GM12878 (cell line): ENCODE measurements around the gene AKAP13. TPM values are rescaled to one million over a fixed set of nuclear protein-coding genes. Genes with fewer than 3 reads are reported as not detected.

Experiments
- ATAC-seq: fragments of 200-7000 bp; cut with Tn5 transposase; 3 replicates; pipeline ENCODE4 v1.9.1; 2020; ENCODE audit warnings: mild to moderate bottlenecking, moderate library complexity
- BruUV-seq: library from RNA; stranded (reverse); fragments of 400-500 nt; replicated peaks from 2 replicates; lab custom pipeline; 2021; lab: Mats Ljungman, UMichigan
- CTCF ChIA-PET: fragments of 300-600 bp; sonication (Branson Sonifier 250); formaldehyde crosslinking; extraction: SDS; loops from one replicate; lab custom pipeline; 2021; ENCODE audit warnings: inconsistent platforms; lab: Yijun Ruan, JAX
- POLR2A ChIA-PET: fragments of 350-600 bp; formaldehyde crosslinking; extraction: SDS; loops from one replicate; lab custom pipeline; 2021; ENCODE audit warnings: inconsistent platforms; lab: Charles Lee
- RAD21 ChIA-PET: fragments of 300-600 bp; sonication (Branson Sonifier 250); formaldehyde crosslinking; loops from one replicate; lab custom pipeline; 2023; ENCODE audit warnings: antibody characterized with exemption; ENCODE audit not compliant: unreplicated experiment; lab: Charles Lee
- SMC1A ChIA-PET: fragments of 300-600 bp; sonication (Branson Sonifier 250); formaldehyde crosslinking; loops from one replicate; lab custom pipeline; 2023; ENCODE audit not compliant: unreplicated experiment, uncharacterized antibody; lab: Charles Lee
- DNase-seq: peaks from one replicate; pipeline ENCODE4 v3.0.0-alpha.2; 2011; ENCODE audit warnings: low read depth, low spot score
- FAIRE-seq: peaks from 3 replicates; lab custom pipeline; 2011; peaks lifted over from hg19 to GRCh38; lab: Jason Lieb, UNC
- H2AFZ ChIP-seq: 2 replicates; pipeline ENCODE4 v1.6.0; 2011; ENCODE audit warnings: low read depth, low read length, control low read depth; ENCODE audit not compliant: control insufficient read depth
- H3K27ac ChIP-seq: 2 replicates; pipeline ENCODE4 v1.5.1; 2011; ENCODE audit warnings: control low read depth; ENCODE audit not compliant: control insufficient read depth, insufficient read depth
- H3K27me3 ChIP-seq, 2 experiments: replicated peaks in 1 of 2; 2 replicates each; pipeline versions ENCODE4 v1.6.0 to v1.6.1; 2011; ENCODE audit warnings: low read length in 1 of 2; ENCODE audit not compliant: control insufficient read depth in 2 of 2, insufficient read depth in 2 of 2
- H3K36me3 ChIP-seq, 2 experiments: 2 replicates each; pipeline ENCODE4 v1.5.1; 2011; ENCODE audit warnings: low read length in 1 of 2; ENCODE audit not compliant: control insufficient read depth in 2 of 2, insufficient read depth in 2 of 2
- H3K4me1 ChIP-seq: 2 replicates; pipeline ENCODE4 v1.6.1; 2011; ENCODE audit warnings: mild to moderate bottlenecking, low read length, moderate library complexity, mixed read lengths; ENCODE audit not compliant: control insufficient read depth, insufficient read depth
- H3K4me2 ChIP-seq: 2 replicates; pipeline ENCODE4 v1.6.0; 2011; ENCODE audit warnings: control low read depth; ENCODE audit not compliant: control insufficient read depth, insufficient read depth
- H3K4me3 ChIP-seq: fragments of 200-600 bp; sonication (generic); 2 replicates; pipeline ENCODE4 v1.5.1; 2016
- H3K79me2 ChIP-seq: 2 replicates; pipeline ENCODE4 v1.6.0; 2011; ENCODE audit warnings: low read length; ENCODE audit not compliant: control insufficient read depth, insufficient read depth
- H3K9ac ChIP-seq: 2 replicates; pipeline ENCODE4 v1.8.0; 2011; ENCODE audit warnings: low read length, control low read depth, mixed read lengths; ENCODE audit not compliant: control insufficient read depth, insufficient read depth
- H3K9me3 ChIP-seq: replicated peaks from 3 replicates; pipeline ENCODE4 v1.5.1; 2011; ENCODE audit warnings: mild to moderate bottlenecking, low read length; ENCODE audit not compliant: control insufficient read depth, insufficient read depth
- H4K20me1 ChIP-seq: 2 replicates; pipeline ENCODE4 v1.6.0; 2011; ENCODE audit not compliant: control insufficient read depth, insufficient read depth
- CREM ChIP-seq: IDR thresholded peaks from 2 replicates; pipeline ENCODE4 v1.6.1; 2014; ENCODE audit warnings: antibody characterized with exemption, low read depth
- EED ChIP-seq: sonication (generic); IDR thresholded peaks from 2 replicates; pipeline ENCODE4 v1.6.1; 2016; ENCODE audit warnings: antibody characterized with exemption, low read depth
- FOXM1 ChIP-seq: IDR thresholded peaks from 2 replicates; pipeline ENCODE4 v1.6.1; 2012; ENCODE audit warnings: low read depth, mild to moderate bottlenecking, inconsistent platforms, low read length, moderate library complexity
- GABPA ChIP-seq: IDR thresholded peaks from 2 replicates; pipeline ENCODE4 v1.6.1; 2014; ENCODE audit warnings: antibody characterized with exemption, low read depth, mild to moderate bottlenecking, inconsistent platforms
- LARP7 ChIP-seq: fragments of 450-650 bp; IDR thresholded peaks from 2 replicates; pipeline ENCODE4 v1.6.1; 2017; ENCODE audit warnings: mild to moderate bottlenecking
- NFXL1 ChIP-seq: fragments of 450-650 bp; IDR thresholded peaks from 2 replicates; pipeline ENCODE4 v1.6.1; 2017; ENCODE audit warnings: antibody characterized with exemption, mild to moderate bottlenecking, borderline replicate concordance
- NFYA ChIP-seq: IDR thresholded peaks from 2 replicates; pipeline ENCODE4 v1.6.1; 2011; ENCODE audit warnings: low read depth, mild to moderate bottlenecking, low read length, improper control_type of control experiment, borderline replicate concordance
- RUNX3 ChIP-seq: IDR thresholded peaks from 2 replicates; pipeline ENCODE4 v1.6.1; 2012; ENCODE audit warnings: low read length, inconsistent platforms
- TCF12 ChIP-seq: IDR thresholded peaks from 2 replicates; pipeline ENCODE4 v1.6.1; 2011; ENCODE audit warnings: low read depth, mild to moderate bottlenecking, low read length
- ZBTB33 ChIP-seq: fragments of 450-650 bp; IDR thresholded peaks from 2 replicates; pipeline ENCODE4 v1.6.1; 2017; ENCODE audit warnings: mild to moderate bottlenecking
- WGBS: methylation state at CpG from one replicate; pipeline ENCODE4 v1.1.6; 2016; ENCODE audit warnings: low lambda C conversion rate; ENCODE audit not compliant: insufficient replicate concordance, insufficient coverage; ENCODE audit errors: missing lambda C conversion rate; 5-methylcytosine and 5-hydroxymethylcytosine counted together
- in situ Hi-C: fragments of 300-500 bp; cut with MboI; formaldehyde crosslinking; loops from 9 replicates; pipeline ENCODE4 v1.14.3; 2018; ENCODE audit warnings: mixed read lengths
- intact Hi-C: fragments of 100-400 bp; cut with micrococcal nuclease; formaldehyde crosslinking; loops from one replicate; pipeline ENCODE4 v1.14.2; 2022; ENCODE audit not compliant: unreplicated experiment
- polyA plus RNA-seq, 11 experiments: library from polyadenylated mRNA; depleted of rRNA in 4 of 11; unstranded in 6 of 11; stranded (reverse) in 5 of 11; fragments of >200 nt; fragmentation: Nextera tagmentation in 4 of 11; fragmentation: Illumina TruSeq in 1 of 11; extraction: Ambion mirVana in 4 of 11; extraction: Trizol in 1 of 11; gene quantifications; 1 replicate in 1 of 11; 2 replicates in 10 of 11; pipeline versions ENCODE4 v1.2.1 to v1.2.3, GENCODE V29; 2011 to 2016; ENCODE audit warnings: inconsistent platforms in 2 of 11, missing spikeins in 2 of 11, low read depth in 1 of 11
- total RNA-seq, 4 experiments: library from RNA; depleted of rRNA in 3 of 4; stranded (reverse); fragments of >200 nt in 3 of 4; fragmentation: Illumina TruSeq in 1 of 4; extraction: Trizol in 1 of 4; gene quantifications; 2 replicates each; pipeline versions ENCODE4 v1.2.1 to v1.2.3, GENCODE V29; 2013 to 2021
- TF ChIP-seq, protein P1 (sequence below): IDR thresholded peaks from 2 replicates; pipeline ENCODE4 v1.6.1; 2011; ENCODE audit warnings: borderline replicate concordance, low read depth, mild to moderate bottlenecking, moderate library complexity, low read length; ENCODE audit not compliant: insufficient read depth, poor library complexity, severe bottlenecking
- TF ChIP-seq, protein P2 (sequence below): fragments of 450-650 bp; formaldehyde crosslinking; IDR thresholded peaks from 2 replicates; pipeline ENCODE4 v1.4.0; 2022; ENCODE audit warnings: mild to moderate bottlenecking, moderate library complexity
- TF ChIP-seq, protein P3 (sequence below): fragments of 450-650 bp; IDR thresholded peaks from 2 replicates; pipeline ENCODE4 v1.6.1; 2017; ENCODE audit warnings: antibody characterized with exemption, mild to moderate bottlenecking, moderate library complexity

AKAP13 gene
- total and polyA plus RNA-seq, 10 of the 15 experiments (the other 5 are each of a cell fraction or from before 2014, with no cell fraction given): 14.4 to 74.9 (median 55.1) TPM

- CTCF ChIA-PET: no interaction called here
- Histone ChIP-seq H3K36me3 (peaks cover 0 to 9% of the 10 kb centered on the region in 2 experiments; a peak in 3 of 4 replicates), H3K9ac (no peak overlapping the region), H4K20me1 (peaks cover 3% of the 10 kb centered on the region; the same call in 1 of the 2 replicates), H3K9me3 (no peaks in the 10 kb centered on the region), H3K79me2 (no peaks in the 10 kb centered on the region; the same call in 1 of the 2 replicates), H3K4me3 (no peak overlapping the region), H3K4me1 (peaks cover 32% of the 10 kb centered on the region), H2AFZ (no peak overlapping the region), H3K4me2 (no peak overlapping the region), H3K27me3 (no peaks in the 10 kb centered on the region), H3K27ac (no peak overlapping the region)
- intact Hi-C loops (no loop called here), in situ Hi-C loops (no loop called here)
- POLR2A ChIA-PET: no interaction called here
- no TSS peak for BruUV-seq
- SMC1A ChIA-PET: interaction anchor here (1.0 kb wide), 1 partner anchor 11 kb away, joined by 3 read pairs; no protein-coding TSS in a partner anchor
- no peak for ATAC-seq
- FAIRE-seq: no peak
- WGBS: 62% methylated on average over 4 of the region's 4 CpGs
- DNase-seq: no peak
- RAD21 ChIA-PET: no interaction called here
- TF ChIP-seq, protein P1, sequence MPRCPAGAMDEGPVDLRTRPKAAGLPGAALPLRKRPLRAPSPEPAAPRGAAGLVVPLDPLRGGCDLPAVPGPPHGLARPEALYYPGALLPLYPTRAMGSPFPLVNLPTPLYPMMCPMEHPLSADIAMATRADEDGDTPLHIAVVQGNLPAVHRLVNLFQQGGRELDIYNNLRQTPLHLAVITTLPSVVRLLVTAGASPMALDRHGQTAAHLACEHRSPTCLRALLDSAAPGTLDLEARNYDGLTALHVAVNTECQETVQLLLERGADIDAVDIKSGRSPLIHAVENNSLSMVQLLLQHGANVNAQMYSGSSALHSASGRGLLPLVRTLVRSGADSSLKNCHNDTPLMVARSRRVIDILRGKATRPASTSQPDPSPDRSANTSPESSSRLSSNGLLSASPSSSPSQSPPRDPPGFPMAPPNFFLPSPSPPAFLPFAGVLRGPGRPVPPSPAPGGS: no peak
- TF ChIP-seq RUNX3: no peak
- no peak for TF ChIP-seq ZBTB33
- no peak for TF ChIP-seq CREM
- TF ChIP-seq LARP7: no peak
- TF ChIP-seq GABPA: no peak
- TF ChIP-seq TCF12: no peak
- TF ChIP-seq FOXM1: no peak
- TF ChIP-seq, protein P2, sequence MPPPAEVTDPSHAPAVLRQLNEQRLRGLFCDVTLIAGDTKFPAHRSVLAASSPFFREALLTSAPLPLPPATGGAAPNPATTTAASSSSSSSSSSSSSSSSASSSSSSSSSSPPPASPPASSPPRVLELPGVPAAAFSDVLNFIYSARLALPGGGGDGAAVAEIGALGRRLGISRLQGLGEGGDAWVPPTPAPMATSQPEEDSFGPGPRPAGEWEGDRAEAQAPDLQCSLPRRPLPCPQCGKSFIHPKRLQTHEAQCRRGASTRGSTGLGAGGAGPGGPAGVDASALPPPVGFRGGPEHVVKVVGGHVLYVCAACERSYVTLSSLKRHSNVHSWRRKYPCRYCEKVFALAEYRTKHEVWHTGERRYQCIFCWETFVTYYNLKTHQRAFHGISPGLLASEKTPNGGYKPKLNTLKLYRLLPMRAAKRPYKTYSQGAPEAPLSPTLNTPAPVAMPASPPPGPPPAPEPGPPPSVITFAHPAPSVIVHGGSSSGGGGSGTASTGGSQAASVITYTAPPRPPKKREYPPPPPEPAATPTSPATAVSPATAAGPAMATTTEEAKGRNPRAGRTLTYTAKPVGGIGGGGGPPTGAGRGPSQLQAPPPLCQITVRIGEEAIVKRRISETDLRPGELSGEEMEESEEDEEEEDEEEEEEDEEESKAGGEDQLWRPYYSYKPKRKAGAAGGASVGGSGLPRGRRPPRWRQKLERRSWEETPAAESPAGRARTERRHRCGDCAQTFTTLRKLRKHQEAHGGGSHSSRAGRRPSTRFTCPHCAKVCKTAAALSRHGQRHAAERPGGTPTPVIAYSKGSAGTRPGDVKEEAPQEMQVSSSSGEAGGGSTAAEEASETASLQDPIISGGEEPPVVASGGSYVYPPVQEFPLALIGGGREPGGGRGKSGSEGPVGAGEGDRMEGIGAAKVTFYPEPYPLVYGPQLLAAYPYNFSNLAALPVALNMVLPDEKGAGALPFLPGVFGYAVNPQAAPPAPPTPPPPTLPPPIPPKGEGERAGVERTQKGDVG (CRISPR knock-in tag): no peak
- no peak for TF ChIP-seq NFXL1
- TF ChIP-seq EED: no peak
- TF ChIP-seq, protein P3, sequence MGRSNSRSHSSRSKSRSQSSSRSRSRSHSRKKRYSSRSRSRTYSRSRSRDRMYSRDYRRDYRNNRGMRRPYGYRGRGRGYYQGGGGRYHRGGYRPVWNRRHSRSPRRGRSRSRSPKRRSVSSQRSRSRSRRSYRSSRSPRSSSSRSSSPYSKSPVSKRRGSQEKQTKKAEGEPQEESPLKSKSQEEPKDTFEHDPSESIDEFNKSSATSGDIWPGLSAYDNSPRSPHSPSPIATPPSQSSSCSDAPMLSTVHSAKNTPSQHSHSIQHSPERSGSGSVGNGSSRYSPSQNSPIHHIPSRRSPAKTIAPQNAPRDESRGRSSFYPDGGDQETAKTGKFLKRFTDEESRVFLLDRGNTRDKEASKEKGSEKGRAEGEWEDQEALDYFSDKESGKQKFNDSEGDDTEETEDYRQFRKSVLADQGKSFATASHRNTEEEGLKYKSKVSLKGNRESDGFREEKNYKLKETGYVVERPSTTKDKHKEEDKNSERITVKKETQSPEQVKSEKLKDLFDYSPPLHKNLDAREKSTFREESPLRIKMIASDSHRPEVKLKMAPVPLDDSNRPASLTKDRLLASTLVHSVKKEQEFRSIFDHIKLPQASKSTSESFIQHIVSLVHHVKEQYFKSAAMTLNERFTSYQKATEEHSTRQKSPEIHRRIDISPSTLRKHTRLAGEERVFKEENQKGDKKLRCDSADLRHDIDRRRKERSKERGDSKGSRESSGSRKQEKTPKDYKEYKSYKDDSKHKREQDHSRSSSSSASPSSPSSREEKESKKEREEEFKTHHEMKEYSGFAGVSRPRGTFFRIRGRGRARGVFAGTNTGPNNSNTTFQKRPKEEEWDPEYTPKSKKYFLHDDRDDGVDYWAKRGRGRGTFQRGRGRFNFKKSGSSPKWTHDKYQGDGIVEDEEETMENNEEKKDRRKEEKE: no peak
- TF ChIP-seq NFYA: no peak
Observed at GRCh38 chr15:85531083-85531482, 150.7 kb downstream of the AKAP13 start.
